Neural cell (in vitro differentiated cells): ENCODE measurements around the gene TCEA3. TPM values are rescaled to one million over a fixed set of nuclear protein-coding genes. Genes with fewer than 3 reads are reported as not detected.

ENCODE experiments used
- H2AFZ ChIP-seq: fragments of 200-600, 300-800 bp; sonication (generic), shearing (Covaris generic); 2 replicates; pipeline ENCODE4 v1.6.0; 2014; ENCODE audit warnings: low read depth, mild to moderate bottlenecking, antibody characterized with exemption, low read length, moderate library complexity
- H3F3A ChIP-seq: fragments of 200-600 bp; shearing (Covaris generic); 2 replicates; pipeline ENCODE4 v1.6.1; 2016; ENCODE audit warnings: mild to moderate bottlenecking, moderate library complexity, mixed read lengths, antibody characterized with exemption, low read length; ENCODE audit not compliant: insufficient read depth, poor library complexity, severe bottlenecking
- H3K27ac ChIP-seq: fragments of 200-600, 300-800 bp; sonication (generic), shearing (Covaris generic); 2 replicates; pipeline ENCODE4 v1.5.1; 2014; ENCODE audit warnings: mild to moderate bottlenecking, low read length, moderate library complexity
- H3K27me3 ChIP-seq: fragments of 300-800, 200-600 bp; sonication (generic), shearing (Covaris generic); 2 replicates; pipeline ENCODE4 v1.6.0; 2014; ENCODE audit warnings: mild to moderate bottlenecking, low read depth, low read length, moderate library complexity; ENCODE audit not compliant: insufficient read depth
- H3K36me3 ChIP-seq: fragments of 300-800, 200-600 bp; sonication (generic), shearing (Covaris generic); 2 replicates; pipeline ENCODE4 v1.5.1; 2014; ENCODE audit warnings: mild to moderate bottlenecking, antibody characterized with exemption, low read length, moderate library complexity; ENCODE audit not compliant: insufficient read depth
- H3K4me2 ChIP-seq: fragments of 300-800, 200-600 bp; sonication (generic), shearing (Covaris generic); 2 replicates; pipeline ENCODE4 v1.6.0; 2014; ENCODE audit warnings: mild to moderate bottlenecking, low read length
- H3K4me3 ChIP-seq: fragments of 300-800, 200-600 bp; sonication (generic), shearing (Covaris generic); 2 replicates; pipeline ENCODE4 v1.5.1; 2014; ENCODE audit warnings: mild to moderate bottlenecking, low read length, moderate library complexity
- H3K79me2 ChIP-seq: fragments of 200-600 bp; shearing (Covaris generic); replicated peaks from 2 replicates; pipeline ENCODE4 v1.6.0; 2014; ENCODE audit warnings: mild to moderate bottlenecking, low read length, moderate library complexity; ENCODE audit not compliant: insufficient read depth
- H3K9ac ChIP-seq: fragments of 300-800, 200-600 bp; sonication (generic), shearing (Covaris generic); 2 replicates; pipeline ENCODE4 v1.6.1; 2016; ENCODE audit warnings: mild to moderate bottlenecking, low read length, mixed read lengths
- H3K9me2 ChIP-seq: fragments of 200-600 bp; shearing (Covaris generic); 2 replicates; pipeline ENCODE4 v1.6.1; 2016; ENCODE audit warnings: mild to moderate bottlenecking, low read length, mixed read lengths; ENCODE audit not compliant: insufficient read depth
- H3K9me3 ChIP-seq: fragments of 200-600, 300-800 bp; sonication (generic), shearing (Covaris generic); 2 replicates; pipeline ENCODE4 v1.6.1; 2016; ENCODE audit warnings: mild to moderate bottlenecking, mixed run types, low read length, moderate library complexity, mixed read lengths
- H4K20me1 ChIP-seq: fragments of 200-600 bp; shearing (Covaris generic); 2 replicates; pipeline ENCODE4 v1.6.1; 2016; ENCODE audit warnings: mild to moderate bottlenecking, mixed run types; ENCODE audit not compliant: insufficient read depth
- EP300 ChIP-seq: fragments of 450-650 bp; conservative IDR thresholded peaks from 2 replicates; pipeline ENCODE4 v1.6.1; 2014; ENCODE audit warnings: antibody characterized with exemption, mild to moderate bottlenecking, moderate library complexity; ENCODE audit not compliant: poor library complexity, severe bottlenecking
- EZH2 ChIP-seq: fragments of 200-600, 300-800 bp; shearing (Covaris generic), sonication (generic); IDR thresholded peaks from 2 replicates; pipeline ENCODE4 v1.6.1; 2014; ENCODE audit warnings: antibody characterized with exemption, low read length, borderline replicate concordance, mild to moderate bottlenecking; ENCODE audit not compliant: insufficient read depth, poor library complexity, severe bottlenecking
- MXI1 ChIP-seq: fragments of 450-650 bp; conservative IDR thresholded peaks from 2 replicates; pipeline ENCODE4 v1.6.1; 2014; ENCODE audit warnings: antibody characterized with exemption, mild to moderate bottlenecking; ENCODE audit not compliant: poor library complexity, severe bottlenecking
- POLR2AphosphoS5 ChIP-seq: IDR thresholded peaks from 2 replicates; pipeline ENCODE4 v1.6.1; 2012
- RAD21 ChIP-seq: fragments of 450-650 bp; conservative IDR thresholded peaks from 2 replicates; pipeline ENCODE4 v1.6.1; 2014; ENCODE audit warnings: antibody characterized with exemption, mild to moderate bottlenecking, moderate library complexity
- SMC3 ChIP-seq: fragments of 450-650 bp; conservative IDR thresholded peaks from 2 replicates; pipeline ENCODE4 v1.6.1; 2014; ENCODE audit warnings: antibody characterized with exemption, mild to moderate bottlenecking, moderate library complexity; ENCODE audit not compliant: poor library complexity
- TAF1 ChIP-seq: IDR thresholded peaks from 2 replicates; pipeline ENCODE4 v1.6.1; 2012; ENCODE audit warnings: low read depth
- polyA plus RNA-seq: library from polyadenylated mRNA; depleted of rRNA; stranded (reverse); fragments of >200 nt; gene quantifications from 2 replicates; pipeline ENCODE4 v1.2.3, GENCODE V29; 2014
- TF ChIP-seq, protein P1 (sequence below): fragments of 450-650 bp; IDR thresholded peaks from 2 replicates; pipeline ENCODE4 v1.5.1; 2014; ENCODE audit warnings: antibody characterized with exemption, mild to moderate bottlenecking, moderate library complexity; ENCODE audit not compliant: poor library complexity, severe bottlenecking
- TF ChIP-seq, protein P2 (sequence below): IDR thresholded peaks from 2 replicates; pipeline ENCODE4 v1.6.1; 2012; ENCODE audit warnings: borderline replicate concordance

TCEA3 gene
- polyA plus RNA-seq, 1 donor from 2014 or later = not detected

DNA sequence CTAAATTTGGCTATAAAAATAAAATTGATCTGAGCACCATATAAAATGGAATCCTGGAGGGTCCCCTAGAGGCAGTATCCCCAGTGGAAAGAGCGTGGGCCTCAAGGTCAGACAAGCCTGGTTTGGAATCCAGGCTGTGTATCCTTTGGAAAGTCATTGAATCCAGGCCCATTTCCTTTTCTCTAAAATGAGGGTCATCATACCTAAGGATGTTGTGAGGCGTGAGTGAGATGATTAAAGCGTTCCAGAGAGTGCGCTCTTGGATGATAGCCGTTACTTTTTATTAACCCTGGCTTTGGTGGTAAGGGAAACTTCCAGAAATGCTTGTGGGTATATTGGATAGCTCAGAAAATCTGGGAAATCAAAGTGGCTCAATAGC is 54.2 kb downstream of the TCEA3 start:
- no peaks in the 10 kb centered on the region for H3K27me3 ChIP-seq
- peaks cover 9% of the 10 kb centered on the region for H3K36me3 ChIP-seq
- peaks cover 12% of the 10 kb centered on the region for H3K79me2 ChIP-seq
- H3K27ac ChIP-seq = peak overlapping the region; percentile 93
- H3K4me3 ChIP-seq = peak overlapping the region; percentile 93
- no peak overlapping the region for H2AFZ ChIP-seq
- peaks cover 19% of the 10 kb centered on the region for H3F3A ChIP-seq
- no peaks in the 10 kb centered on the region for H4K20me1 ChIP-seq
- TF ChIP-seq SMC3 (no peak), RAD21 (no peak), MXI1 (no peak), EP300 (no peak), POLR2AphosphoS5 (no peak), TAF1 (no peak), EZH2 (no peak)
- TF ChIP-seq, protein P1, sequence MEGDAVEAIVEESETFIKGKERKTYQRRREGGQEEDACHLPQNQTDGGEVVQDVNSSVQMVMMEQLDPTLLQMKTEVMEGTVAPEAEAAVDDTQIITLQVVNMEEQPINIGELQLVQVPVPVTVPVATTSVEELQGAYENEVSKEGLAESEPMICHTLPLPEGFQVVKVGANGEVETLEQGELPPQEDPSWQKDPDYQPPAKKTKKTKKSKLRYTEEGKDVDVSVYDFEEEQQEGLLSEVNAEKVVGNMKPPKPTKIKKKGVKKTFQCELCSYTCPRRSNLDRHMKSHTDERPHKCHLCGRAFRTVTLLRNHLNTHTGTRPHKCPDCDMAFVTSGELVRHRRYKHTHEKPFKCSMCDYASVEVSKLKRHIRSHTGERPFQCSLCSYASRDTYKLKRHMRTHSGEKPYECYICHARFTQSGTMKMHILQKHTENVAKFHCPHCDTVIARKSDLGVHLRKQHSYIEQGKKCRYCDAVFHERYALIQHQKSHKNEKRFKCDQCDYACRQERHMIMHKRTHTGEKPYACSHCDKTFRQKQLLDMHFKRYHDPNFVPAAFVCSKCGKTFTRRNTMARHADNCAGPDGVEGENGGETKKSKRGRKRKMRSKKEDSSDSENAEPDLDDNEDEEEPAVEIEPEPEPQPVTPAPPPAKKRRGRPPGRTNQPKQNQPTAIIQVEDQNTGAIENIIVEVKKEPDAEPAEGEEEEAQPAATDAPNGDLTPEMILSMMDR = no peak
- TF ChIP-seq, protein P2, sequence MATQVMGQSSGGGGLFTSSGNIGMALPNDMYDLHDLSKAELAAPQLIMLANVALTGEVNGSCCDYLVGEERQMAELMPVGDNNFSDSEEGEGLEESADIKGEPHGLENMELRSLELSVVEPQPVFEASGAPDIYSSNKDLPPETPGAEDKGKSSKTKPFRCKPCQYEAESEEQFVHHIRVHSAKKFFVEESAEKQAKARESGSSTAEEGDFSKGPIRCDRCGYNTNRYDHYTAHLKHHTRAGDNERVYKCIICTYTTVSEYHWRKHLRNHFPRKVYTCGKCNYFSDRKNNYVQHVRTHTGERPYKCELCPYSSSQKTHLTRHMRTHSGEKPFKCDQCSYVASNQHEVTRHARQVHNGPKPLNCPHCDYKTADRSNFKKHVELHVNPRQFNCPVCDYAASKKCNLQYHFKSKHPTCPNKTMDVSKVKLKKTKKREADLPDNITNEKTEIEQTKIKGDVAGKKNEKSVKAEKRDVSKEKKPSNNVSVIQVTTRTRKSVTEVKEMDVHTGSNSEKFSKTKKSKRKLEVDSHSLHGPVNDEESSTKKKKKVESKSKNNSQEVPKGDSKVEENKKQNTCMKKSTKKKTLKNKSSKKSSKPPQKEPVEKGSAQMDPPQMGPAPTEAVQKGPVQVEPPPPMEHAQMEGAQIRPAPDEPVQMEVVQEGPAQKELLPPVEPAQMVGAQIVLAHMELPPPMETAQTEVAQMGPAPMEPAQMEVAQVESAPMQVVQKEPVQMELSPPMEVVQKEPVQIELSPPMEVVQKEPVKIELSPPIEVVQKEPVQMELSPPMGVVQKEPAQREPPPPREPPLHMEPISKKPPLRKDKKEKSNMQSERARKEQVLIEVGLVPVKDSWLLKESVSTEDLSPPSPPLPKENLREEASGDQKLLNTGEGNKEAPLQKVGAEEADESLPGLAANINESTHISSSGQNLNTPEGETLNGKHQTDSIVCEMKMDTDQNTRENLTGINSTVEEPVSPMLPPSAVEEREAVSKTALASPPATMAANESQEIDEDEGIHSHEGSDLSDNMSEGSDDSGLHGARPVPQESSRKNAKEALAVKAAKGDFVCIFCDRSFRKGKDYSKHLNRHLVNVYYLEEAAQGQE = no peak
- H3K4me2 ChIP-seq = peak overlapping the region; percentile 85
- no peaks in the 10 kb centered on the region for H3K9me3 ChIP-seq
- no peaks in the 10 kb centered on the region for H3K9me2 ChIP-seq
- peak overlapping the region; percentile 91 for H3K9ac ChIP-seq

GRCh38 chr1:23369335-23370013 is 55.1 kb downstream of the TCEA3 start, which contains the start of gene ZNF436:
ZNF436 (minus strand) TSS chr1:23369836; CDS start chr1:23368005, 1,831 bp downstream.
- Histone ChIP-seq H3K4me2 (peak within 1 kb of the TSS; percentile 85), H3K79me2 (peaks cover 12% of the 10 kb centered on the region), H3K9me2 (no peaks in the 10 kb centered on the region), H3K27ac (peak within 1 kb of the TSS; percentile 93), H3K9me3 (no peaks in the 10 kb centered on the region), H4K20me1 (no peaks in the 10 kb centered on the region), H3K9ac (peak within 1 kb of the TSS; percentile 91), H3K36me3 (peaks cover 9% of the 10 kb centered on the region), H3F3A (peaks cover 19% of the 10 kb centered on the region), H3K27me3 (no peaks in the 10 kb centered on the region), H3K4me3 (peak within 1 kb of the TSS; percentile 93), H2AFZ (peak within 1 kb of the TSS; percentile 90)
- TF ChIP-seq, protein P2 = peak; percentile 75
- TF ChIP-seq EZH2 (no peak), TAF1 (no peak), RAD21 (no peak), MXI1 (no peak), SMC3 (no peak), POLR2AphosphoS5 (peak; percentile 9)
